ENCODE results near the gene TOR1AIP2.
"Not testable (repeated sequence)": the region's sequence is repeated elsewhere in the genome, so short reads cannot be mapped to it uniquely, and the experiment has no call there.

Gene TOR1AIP2

GRCh38 chr1:179848233-179848632 lies 29.4 kb downstream of the TOR1AIP2 start:
- H3K4me3 ChIP-seq (ENCODE audit: insufficient read depth in 1 of 2, low read depth in 1 of 2, low read length in 2 of 2) = no peak overlapping the region
- H2BK15ac ChIP-seq (ENCODE audit: low read depth, poor library complexity, severe bottlenecking) = no peak overlapping the region
- no peak overlapping the region for H3K18ac ChIP-seq (ENCODE audit: low read depth in 1 of 2, low read length in 2 of 2)
- H2AFZ ChIP-seq (ENCODE audit: low read depth, low read length) = no peak overlapping the region
- no peak overlapping the region for H3K27ac ChIP-seq (ENCODE audit: low read length, poor library complexity, severe bottlenecking)
- H2BK120ac ChIP-seq (ENCODE audit: low read depth, low read length) = no peak overlapping the region
- H2AK5ac ChIP-seq (ENCODE audit: low read length, severe bottlenecking) = no peak overlapping the region
- H3K36me3 ChIP-seq (ENCODE audit: control insufficient read depth in 1 of 2, insufficient read depth in 2 of 2, low read depth in 1 of 2, low read length in 2 of 2) = peaks cover 18 to 88% of the 10 kb centered on the region in 2 experiments
- H3K23ac ChIP-seq (ENCODE audit: low read length in 2 of 2) = no peak overlapping the region
- H3K27me3 ChIP-seq (ENCODE audit: control insufficient read depth in 1 of 2, insufficient read depth in 1 of 2, low read length in 2 of 2) = no peaks in the 10 kb centered on the region
- no peak overlapping the region for H3K4ac ChIP-seq (ENCODE audit: low read depth in 1 of 2, low read length in 2 of 2)
- H3K4me2 ChIP-seq (ENCODE audit: low read length, poor library complexity, severe bottlenecking) = no peak overlapping the region
- H2BK5ac ChIP-seq (ENCODE audit: low read depth, low read length, poor library complexity, severe bottlenecking) = no peak overlapping the region
- H3K9me3 ChIP-seq (ENCODE audit: control insufficient read depth, low read length) = no peaks in the 10 kb centered on the region
- no peaks in the 10 kb centered on the region for H3K4me1 ChIP-seq (ENCODE audit: control insufficient read depth, insufficient read depth, low read depth, low read length)
- WGBS = 100% methylated on average over 3 of the region's 3 CpGs
- H2BK12ac ChIP-seq (ENCODE audit: low read length in 2 of 2) = no peak overlapping the region
- H4K91ac ChIP-seq (ENCODE audit: low read length) = no peak overlapping the region
- no peak for DNase-seq
- H3K79me1 ChIP-seq (replicated peaks; ENCODE audit: low read length, poor library complexity, severe bottlenecking) = peaks cover 17% of the 10 kb centered on the region
- no peak overlapping the region for H3K14ac ChIP-seq (ENCODE audit: low read length in 2 of 2)
- no peak overlapping the region for H3K9ac ChIP-seq (ENCODE audit: low read length)
- no peak overlapping the region for H4K8ac ChIP-seq (ENCODE audit: low read length)

- Histone ChIP-seq H3K23ac (ENCODE audit: low read length in 2 of 2) (no peak overlapping the region), H2BK12ac (ENCODE audit: low read length in 2 of 2) (no peak overlapping the region), H3K14ac (ENCODE audit: low read length in 2 of 2) (no peak overlapping the region), H2BK5ac (ENCODE audit: low read depth, low read length, poor library complexity, severe bottlenecking) (no peak overlapping the region), H2AK5ac (ENCODE audit: low read length, severe bottlenecking) (no peak overlapping the region), H2BK15ac (ENCODE audit: low read depth, poor library complexity, severe bottlenecking) (no peak overlapping the region), H3K4me2 (ENCODE audit: low read length, poor library complexity, severe bottlenecking) (no peak overlapping the region), H3K36me3 (ENCODE audit: control insufficient read depth in 1 of 2, insufficient read depth in 2 of 2, low read depth in 1 of 2, low read length in 2 of 2) (peaks cover 17 to 46% of the 10 kb centered on the region in 2 experiments), H2AFZ (ENCODE audit: low read depth, low read length) (no peak overlapping the region), H3K18ac (ENCODE audit: low read depth in 1 of 2, low read length in 2 of 2) (no peak overlapping the region), H3K4me1 (ENCODE audit: control insufficient read depth, insufficient read depth, low read depth, low read length) (no peaks in the 10 kb centered on the region), H4K91ac (ENCODE audit: low read length) (no peak overlapping the region), H2BK120ac (ENCODE audit: low read depth, low read length) (no peak overlapping the region), H3K79me1 (replicated peaks; ENCODE audit: low read length, poor library complexity, severe bottlenecking) (peaks cover 13% of the 10 kb centered on the region), H4K8ac (ENCODE audit: low read length) (no peak overlapping the region), H3K4me3 (ENCODE audit: insufficient read depth in 1 of 2, low read depth in 1 of 2, low read length in 2 of 2) (no peak overlapping the region), H3K27me3 (ENCODE audit: control insufficient read depth in 1 of 2, insufficient read depth in 1 of 2, low read length in 2 of 2) (no peaks in the 10 kb centered on the region), H3K4ac (ENCODE audit: low read depth in 1 of 2, low read length in 2 of 2) (no peak overlapping the region), H3K9ac (ENCODE audit: low read length) (no peak overlapping the region), H3K27ac (ENCODE audit: low read length, poor library complexity, severe bottlenecking) (no peak overlapping the region), H3K9me3 (ENCODE audit: control insufficient read depth, low read length) (no peaks in the 10 kb centered on the region)
- 96% methylated on average over 3 of the region's 3 CpGs for WGBS
- DNase-seq = no peak
Observed at GRCh38 chr1:179840107-179840506, 37.5 kb downstream of the TOR1AIP2 start.

- not testable (repeated sequence) for H3K9ac ChIP-seq (ENCODE audit: low read length); H2AFZ ChIP-seq (ENCODE audit: low read depth, low read length); H3K4me3 ChIP-seq (ENCODE audit: insufficient read depth in 1 of 2, low read depth in 1 of 2, low read length in 2 of 2); H3K4me2 ChIP-seq (ENCODE audit: low read length, poor library complexity, severe bottlenecking); H2AK5ac ChIP-seq (ENCODE audit: low read length, severe bottlenecking); H3K23ac ChIP-seq (ENCODE audit: low read length in 2 of 2); DNase-seq; H2BK120ac ChIP-seq (ENCODE audit: low read depth, low read length); H3K9me3 ChIP-seq (ENCODE audit: control insufficient read depth, low read length); H4K8ac ChIP-seq (ENCODE audit: low read length); H4K91ac ChIP-seq (ENCODE audit: low read length); H3K4me1 ChIP-seq (ENCODE audit: control insufficient read depth, insufficient read depth, low read depth, low read length); H3K27ac ChIP-seq (ENCODE audit: low read length, poor library complexity, severe bottlenecking); H3K14ac ChIP-seq (ENCODE audit: low read length in 2 of 2); H3K27me3 ChIP-seq (ENCODE audit: control insufficient read depth in 1 of 2, insufficient read depth in 1 of 2, low read length in 2 of 2); H2BK12ac ChIP-seq (ENCODE audit: low read length in 2 of 2); H2BK15ac ChIP-seq (ENCODE audit: low read depth, poor library complexity, severe bottlenecking); H2BK5ac ChIP-seq (ENCODE audit: low read depth, low read length, poor library complexity, severe bottlenecking); H3K4ac ChIP-seq (ENCODE audit: low read depth in 1 of 2, low read length in 2 of 2); H3K18ac ChIP-seq (ENCODE audit: low read depth in 1 of 2, low read length in 2 of 2)
- WGBS = 99% methylated on average over 35 of the region's 38 CpGs
- Histone ChIP-seq H3K36me3 (ENCODE audit: control insufficient read depth in 1 of 2, insufficient read depth in 2 of 2, low read depth in 1 of 2, low read length in 2 of 2) (peaks cover 15 to 25% of the 10 kb centered on the region in 2 experiments), H3K79me1 (replicated peaks; ENCODE audit: low read length, poor library complexity, severe bottlenecking) (peaks cover 11% of the 10 kb centered on the region)
Observed at GRCh38 chr1:179836686-179837445, 40.7 kb downstream of the TOR1AIP2 start.

GRCh38 chr1:179831852-179832699 lies 45.5 kb downstream of the TOR1AIP2 start:
- Histone ChIP-seq H3K4me3 (ENCODE audit: insufficient read depth in 1 of 2, low read depth in 1 of 2, low read length in 2 of 2) (no peak overlapping the region), H3K23ac (ENCODE audit: low read length in 2 of 2) (peak overlapping the region in 1 of 2 experiments; percentile 78), H3K9ac (ENCODE audit: low read length) (no peak overlapping the region), H2BK120ac (ENCODE audit: low read depth, low read length) (no peak overlapping the region), H3K27ac (ENCODE audit: low read length, poor library complexity, severe bottlenecking) (peak overlapping the region; percentile 47), H3K79me1 (replicated peaks; ENCODE audit: low read length, poor library complexity, severe bottlenecking) (no peaks in the 10 kb centered on the region), H4K8ac (ENCODE audit: low read length) (no peak overlapping the region), H3K27me3 (ENCODE audit: control insufficient read depth in 1 of 2, insufficient read depth in 1 of 2, low read length in 2 of 2) (peaks cover 27 to 33% of the 10 kb centered on the region in 2 experiments), H3K4me1 (ENCODE audit: control insufficient read depth, insufficient read depth, low read depth, low read length) (peaks cover 10% of the 10 kb centered on the region), H3K9me3 (ENCODE audit: control insufficient read depth, low read length) (no peaks in the 10 kb centered on the region), H2AFZ (ENCODE audit: low read depth, low read length) (no peak overlapping the region), H2BK5ac (ENCODE audit: low read depth, low read length, poor library complexity, severe bottlenecking) (no peak overlapping the region), H3K18ac (ENCODE audit: low read depth in 1 of 2, low read length in 2 of 2) (no peak overlapping the region), H2AK5ac (ENCODE audit: low read length, severe bottlenecking) (no peak overlapping the region), H3K4me2 (ENCODE audit: low read length, poor library complexity, severe bottlenecking) (peak overlapping the region; percentile 32), H3K36me3 (ENCODE audit: control insufficient read depth in 1 of 2, insufficient read depth in 2 of 2, low read depth in 1 of 2, low read length in 2 of 2) (peaks cover 4 to 6% of the 10 kb centered on the region in 2 experiments), H4K91ac (ENCODE audit: low read length) (no peak overlapping the region), H3K14ac (ENCODE audit: low read length in 2 of 2) (peak overlapping the region in 1 of 2 experiments; percentile 95), H2BK15ac (ENCODE audit: low read depth, poor library complexity, severe bottlenecking) (no peak overlapping the region), H3K4ac (ENCODE audit: low read depth in 1 of 2, low read length in 2 of 2) (no peak overlapping the region), H2BK12ac (ENCODE audit: low read length in 2 of 2) (no peak overlapping the region)
- WGBS = 92% methylated on average over 7 of the region's 9 CpGs
- DNase-seq = no peak

Data from mesenchymal stem cell (in vitro differentiated cells and primary cell).